Choroid plexus epithelial cell (primary cell): ENCODE measurements around the gene SERPINA1.

Experiments used
- DNase-seq: peaks from one replicate; pipeline ENCODE4 v3.0.0-alpha.2; 2010; ENCODE audit warnings: low read depth
- H3K4me3 ChIP-seq: 2 replicates; pipeline ENCODE4 v1.5.1; 2011; ENCODE audit warnings: low read depth, mild to moderate bottlenecking, control low read depth, low read length, moderate library complexity
- CTCF ChIP-seq: conservative IDR thresholded peaks from 2 replicates; pipeline ENCODE4 v1.5.1; 2011; ENCODE audit warnings: low read depth, mild to moderate bottlenecking, control low read depth, inconsistent platforms, low read length, moderate library complexity

Gene SERPINA1

GRCh38 chr14:94398182-94398479, 9.7 kb upstream of the SERPINA1 start:
- DNase-seq, result no peak
- no peak for TF ChIP-seq CTCF
- no peak overlapping the region for H3K4me3 ChIP-seq

GRCh38 chr14:94397289-94398181, 9.1 kb upstream of the SERPINA1 start:
- DNase-seq, result no peak
- no peak overlapping the region for H3K4me3 ChIP-seq
- TF ChIP-seq CTCF, result no peak

GRCh38 chr14:94396628-94397225, 8.3 kb upstream of the SERPINA1 start:
- H3K4me3 ChIP-seq, result no peak overlapping the region
- TF ChIP-seq CTCF, result no peak
- DNase-seq, result no peak

GRCh38 chr14:94395888-94396574, 7.6 kb upstream of the SERPINA1 start:
- no peak overlapping the region for H3K4me3 ChIP-seq
- no peak for DNase-seq
- no peak for TF ChIP-seq CTCF

GRCh38 chr14:94395282-94395887, 7.0 kb upstream of the SERPINA1 start:
- no peak for DNase-seq
- no peak for TF ChIP-seq CTCF
- H3K4me3 ChIP-seq, result no peak overlapping the region

- TF ChIP-seq CTCF, result no peak
- DNase-seq, result peak; percentile 65
Observed at GRCh38 chr14:94394581-94395207, 6.3 kb upstream of the SERPINA1 start.

More at GRCh38 chr14:94394581-94395207, 6.3 kb upstream of the SERPINA1 start:
- no peak overlapping the region for H3K4me3 ChIP-seq
